Measurements from ENCODE around the gene ANLN. TPM values are rescaled to one million over a fixed set of nuclear protein-coding genes. Genes with fewer than 3 reads are reported as not detected.

ANLN gene
- total and polyA plus RNA-seq, 2 experiments from 2014 or later: 8.2 to 31.3 TPM

DNA sequence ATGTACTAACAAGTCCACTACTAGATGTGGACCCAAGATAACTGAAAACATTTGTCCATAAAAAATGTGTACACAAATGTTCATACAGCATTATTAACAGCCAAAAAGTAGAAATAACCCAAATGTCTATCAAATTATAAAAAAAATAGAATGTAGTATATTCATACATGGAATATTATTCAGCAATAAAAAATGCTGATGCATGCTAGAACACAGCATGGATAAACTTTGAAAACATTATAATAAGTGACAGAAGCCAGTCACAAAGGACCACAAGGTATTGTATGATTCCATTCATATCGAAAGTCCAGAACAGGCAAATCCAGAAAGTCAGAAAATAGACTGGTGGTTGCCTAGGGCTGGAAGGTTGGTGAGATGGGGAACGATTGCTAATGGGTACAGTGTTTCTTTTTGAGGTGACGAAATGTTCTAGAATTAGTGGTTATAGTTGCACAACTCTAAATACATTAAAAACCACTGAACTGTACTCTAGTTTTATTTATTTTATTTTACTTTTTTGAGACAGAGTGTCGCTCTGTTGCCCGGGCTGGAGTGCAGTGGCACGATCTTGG lies 43.3 kb upstream of the ANLN start:
- 96% methylated on average over 6 of the region's 6 CpGs for WGBS (ENCODE audit: low lambda C conversion rate, missing lambda C conversion rate)
- H3K79me2 ChIP-seq: no peaks in the 10 kb centered on the region
- no peak overlapping the region for H3K4me2 ChIP-seq
- DNase-seq (ENCODE audit: low spot score): no peak
- no peaks in the 10 kb centered on the region for H3K9me3 ChIP-seq (ENCODE audit: low read depth)
- H2AFZ ChIP-seq: no peak overlapping the region
- H3K27me3 ChIP-seq: no peaks in the 10 kb centered on the region
- H3K36me3 ChIP-seq (replicated peaks; ENCODE audit: insufficient read depth, low read depth): no peaks in the 10 kb centered on the region
- H3K27ac ChIP-seq: no peak overlapping the region
- H3K9me2 ChIP-seq (replicated peaks; ENCODE audit: insufficient read depth): no peaks in the 10 kb centered on the region
- no peak overlapping the region for H3K4me3 ChIP-seq
- TF ChIP-seq EZH2 (IDR thresholded peaks at IDR 0.05; ENCODE audit: borderline replicate concordance) (no peak), CTCF (IDR thresholded peaks at IDR 0.05; ENCODE audit: poor library complexity) (no peak), EZH2phosphoT487 (IDR thresholded peaks at IDR 0.05; ENCODE audit: low read depth, severe bottlenecking, unreplicated experiment) (no peak)
- peaks cover 5% of the 10 kb centered on the region for H3K4me1 ChIP-seq (ENCODE audit: insufficient read depth)
- no peaks in the 10 kb centered on the region for H4K20me1 ChIP-seq (ENCODE audit: insufficient read depth, poor library complexity, severe bottlenecking)

DNA sequence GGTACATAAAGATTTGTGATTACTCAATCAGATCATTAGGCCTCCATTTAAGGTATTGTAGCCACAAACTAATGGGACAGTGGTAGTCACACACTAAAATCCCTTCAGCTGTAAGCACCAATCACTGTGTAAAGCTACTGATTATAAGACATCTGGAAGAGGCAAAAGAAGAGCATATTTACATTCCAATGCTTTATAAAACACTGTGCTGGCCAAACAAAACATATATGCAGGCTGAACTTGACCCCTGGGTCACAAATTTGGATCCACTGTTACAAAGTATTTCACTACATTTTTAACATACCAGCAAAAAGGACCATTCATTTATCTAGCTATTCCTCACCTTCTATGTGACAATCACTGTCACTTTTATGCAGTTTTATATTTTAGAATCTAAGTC lies 41.4 kb upstream of the ANLN start:
- Histone ChIP-seq H3K79me2 (no peaks in the 10 kb centered on the region), H3K4me2 (no peak overlapping the region), H4K20me1 (ENCODE audit: insufficient read depth, poor library complexity, severe bottlenecking) (no peaks in the 10 kb centered on the region), H2AFZ (no peak overlapping the region), H3K4me3 (no peak overlapping the region), H3K36me3 (replicated peaks; ENCODE audit: insufficient read depth, low read depth) (no peaks in the 10 kb centered on the region), H3K4me1 (ENCODE audit: insufficient read depth) (peaks cover 5% of the 10 kb centered on the region), H3K27me3 (no peaks in the 10 kb centered on the region), H3K9me2 (replicated peaks; ENCODE audit: insufficient read depth) (no peaks in the 10 kb centered on the region), H3K9me3 (ENCODE audit: low read depth) (no peaks in the 10 kb centered on the region), H3K27ac (no peak overlapping the region)
- no peak for DNase-seq (ENCODE audit: low spot score)
- TF ChIP-seq EZH2phosphoT487 (IDR thresholded peaks at IDR 0.05; ENCODE audit: low read depth, severe bottlenecking, unreplicated experiment) (no peak), CTCF (IDR thresholded peaks at IDR 0.05; ENCODE audit: poor library complexity) (no peak), EZH2 (IDR thresholded peaks at IDR 0.05; ENCODE audit: borderline replicate concordance) (no peak)

- Histone ChIP-seq H3K27ac (no peak overlapping the region), H3K4me1 (ENCODE audit: insufficient read depth) (peaks cover 5% of the 10 kb centered on the region), H3K79me2 (no peaks in the 10 kb centered on the region), H3K36me3 (replicated peaks; ENCODE audit: insufficient read depth, low read depth) (no peaks in the 10 kb centered on the region), H3K9me2 (replicated peaks; ENCODE audit: insufficient read depth) (no peaks in the 10 kb centered on the region), H3K4me2 (no peak overlapping the region), H4K20me1 (ENCODE audit: insufficient read depth, poor library complexity, severe bottlenecking) (no peaks in the 10 kb centered on the region), H3K27me3 (no peaks in the 10 kb centered on the region), H2AFZ (no peak overlapping the region), H3K4me3 (no peak overlapping the region), H3K9me3 (ENCODE audit: low read depth) (no peaks in the 10 kb centered on the region)
- 95% methylated on average over 3 of the region's 3 CpGs for WGBS (ENCODE audit: low lambda C conversion rate, missing lambda C conversion rate)
- TF ChIP-seq EZH2phosphoT487 (IDR thresholded peaks at IDR 0.05; ENCODE audit: low read depth, severe bottlenecking, unreplicated experiment): no peak
- no peak for TF ChIP-seq EZH2 (IDR thresholded peaks at IDR 0.05; ENCODE audit: borderline replicate concordance)
- no peak for DNase-seq (ENCODE audit: low spot score)
Observed at GRCh38 chr7:36348771-36349170, 40.9 kb upstream of the ANLN start.

DNA sequence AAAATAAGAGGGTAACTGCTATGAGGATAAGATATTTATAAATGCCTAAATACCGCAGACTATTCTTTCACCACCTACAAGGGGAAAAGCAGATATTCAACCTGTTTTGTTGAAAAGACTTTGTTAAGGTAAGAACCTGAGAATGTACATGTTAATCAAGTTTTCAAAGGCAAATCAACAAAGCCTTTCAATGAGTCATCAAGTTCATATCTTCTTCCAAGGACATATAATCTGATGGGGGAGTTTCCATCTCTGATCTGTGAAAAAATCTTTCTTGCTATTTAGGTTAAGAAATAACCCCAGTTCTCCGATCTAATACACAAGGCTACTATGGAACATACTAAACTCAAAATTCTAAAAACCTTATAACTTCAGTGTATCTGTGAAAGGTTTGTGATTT lies 40.0 kb upstream of the ANLN start:
- peaks cover 5% of the 10 kb centered on the region for H3K4me1 ChIP-seq (ENCODE audit: insufficient read depth)
- H2AFZ ChIP-seq: no peak overlapping the region
- WGBS (ENCODE audit: low lambda C conversion rate, missing lambda C conversion rate): 88% methylated on average over 2 of the region's 2 CpGs
- no peak for DNase-seq (ENCODE audit: low spot score)
- H3K79me2 ChIP-seq: no peaks in the 10 kb centered on the region
- H3K4me2 ChIP-seq: no peak overlapping the region
- no peaks in the 10 kb centered on the region for H3K36me3 ChIP-seq (replicated peaks; ENCODE audit: insufficient read depth, low read depth)
- no peak for TF ChIP-seq EZH2 (IDR thresholded peaks at IDR 0.05; ENCODE audit: borderline replicate concordance)
- TF ChIP-seq EZH2phosphoT487 (IDR thresholded peaks at IDR 0.05; ENCODE audit: low read depth, severe bottlenecking, unreplicated experiment): no peak
- TF ChIP-seq CTCF (IDR thresholded peaks at IDR 0.05; ENCODE audit: poor library complexity): no peak
- H4K20me1 ChIP-seq (ENCODE audit: insufficient read depth, poor library complexity, severe bottlenecking): no peaks in the 10 kb centered on the region
- H3K27ac ChIP-seq: no peak overlapping the region
- H3K4me3 ChIP-seq: no peak overlapping the region
- H3K27me3 ChIP-seq: no peaks in the 10 kb centered on the region
- no peaks in the 10 kb centered on the region for H3K9me3 ChIP-seq (ENCODE audit: low read depth)
- no peaks in the 10 kb centered on the region for H3K9me2 ChIP-seq (replicated peaks; ENCODE audit: insufficient read depth)

Data from hepatocyte (in vitro differentiated cells).